DND-41 (cell line): ENCODE data around the gene TIMM22.

Experiments
- ATAC-seq: fragments of 200-7000 bp; cut with Tn5 transposase; 3 replicates; pipeline ENCODE4 v1.9.1; 2021; ENCODE audit warnings: low read depth; ENCODE audit not compliant: insufficient read depth
- DNase-seq: peaks from one replicate; pipeline ENCODE4 v3.0.0-alpha.2; 2020
- H2AFZ ChIP-seq: 2 replicates; pipeline ENCODE4 v1.6.0; 2012; ENCODE audit warnings: low read depth, low read length
- H3K27ac ChIP-seq: 2 replicates; pipeline ENCODE4 v1.5.1; 2012; ENCODE audit warnings: low read length, inconsistent platforms
- H3K27me3 ChIP-seq: fragments of 200-600 bp; sonication (generic); 2 replicates; pipeline ENCODE4 v1.6.0; 2012; ENCODE audit warnings: low read length, mild to moderate bottlenecking, inconsistent platforms; ENCODE audit not compliant: insufficient read depth, poor library complexity
- H3K36me3 ChIP-seq: 2 replicates; pipeline ENCODE4 v1.5.1; 2012; ENCODE audit warnings: low read length, inconsistent platforms; ENCODE audit not compliant: insufficient read depth
- H3K4me1 ChIP-seq: 2 replicates; pipeline ENCODE4 v1.5.1; 2012; ENCODE audit warnings: mild to moderate bottlenecking, low read length; ENCODE audit not compliant: insufficient read depth
- H3K4me2 ChIP-seq: 2 replicates; pipeline ENCODE4 v1.6.0; 2012; ENCODE audit warnings: mild to moderate bottlenecking, moderate library complexity, low read length, inconsistent platforms; ENCODE audit not compliant: insufficient read depth
- H3K4me3 ChIP-seq, 2 experiments: fragments of 200-600 bp in 1 of 2; shearing (Covaris generic) in 1 of 2; 2 replicates each; pipeline ENCODE4 v1.5.1; 2012 to 2016; ENCODE audit warnings: inconsistent platforms in 2 of 2, low read length in 2 of 2, mild to moderate bottlenecking in 2 of 2, low read depth in 1 of 2, moderate library complexity in 1 of 2
- H3K79me2 ChIP-seq: 2 replicates; pipeline ENCODE4 v1.6.0; 2012; ENCODE audit warnings: low read length, inconsistent platforms; ENCODE audit not compliant: insufficient read depth
- H3K9ac ChIP-seq: 2 replicates; pipeline ENCODE4 v1.6.0; 2012; ENCODE audit warnings: low read depth, mild to moderate bottlenecking, inconsistent platforms, low read length, moderate library complexity
- H3K9me3 ChIP-seq: 2 replicates; pipeline ENCODE4 v1.5.1; 2012; ENCODE audit warnings: low read length, moderate library complexity, mild to moderate bottlenecking, inconsistent platforms; ENCODE audit not compliant: insufficient read depth, severe bottlenecking
- H4K20me1 ChIP-seq: 2 replicates; pipeline ENCODE4 v1.6.0; 2012; ENCODE audit warnings: low read length; ENCODE audit not compliant: insufficient read depth
- EZH2 ChIP-seq: IDR thresholded peaks from 3 replicates; pipeline ENCODE4 v1.6.1; 2012; ENCODE audit warnings: borderline replicate concordance, low read depth, mild to moderate bottlenecking, moderate library complexity, low read length, inconsistent platforms; ENCODE audit not compliant: severe bottlenecking
- TF ChIP-seq, protein P1 (sequence below): IDR thresholded peaks from 2 replicates; pipeline ENCODE4 v1.5.1; 2012; ENCODE audit warnings: borderline replicate concordance, low read length, moderate library complexity, mild to moderate bottlenecking; ENCODE audit not compliant: poor library complexity, severe bottlenecking; ENCODE audit errors: extremely low read depth

TIMM22 gene

DNA sequence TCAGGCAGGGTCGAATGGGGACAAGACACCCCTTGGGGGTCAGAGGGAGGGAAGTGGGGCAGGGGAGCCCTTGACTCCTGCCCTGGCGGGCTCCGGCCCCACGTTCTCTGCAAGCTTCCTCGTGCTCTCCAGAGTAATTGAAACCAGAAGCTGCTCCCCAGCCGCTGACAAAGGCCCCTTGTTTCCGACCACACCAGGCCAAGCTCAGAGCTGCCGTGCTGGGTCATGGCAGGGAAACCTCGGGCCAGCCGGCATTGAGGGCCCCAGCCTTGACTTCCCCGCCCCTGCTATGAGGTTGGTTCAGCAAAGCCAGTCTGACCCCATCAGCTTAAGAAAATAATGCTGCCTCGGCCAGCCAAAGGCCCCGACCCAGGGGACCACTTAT lies 43.3 kb downstream of the TIMM22 start:
- H3K36me3 ChIP-seq = no peaks in the 10 kb centered on the region; the same call in 1 of the 2 replicates
- DNase-seq (no peak), ATAC-seq (no peak)
- peaks cover 14% of the 10 kb centered on the region for H4K20me1 ChIP-seq
- H3K4me3 ChIP-seq = no peak overlapping the region
- H3K79me2 ChIP-seq = no peaks in the 10 kb centered on the region
- H3K9me3 ChIP-seq = no peaks in the 10 kb centered on the region
- no peaks in the 10 kb centered on the region for H3K27me3 ChIP-seq
- no peak overlapping the region for H3K4me2 ChIP-seq
- H3K4me1 ChIP-seq = no peaks in the 10 kb centered on the region
- no peak overlapping the region for H3K27ac ChIP-seq
- TF ChIP-seq, protein P1, sequence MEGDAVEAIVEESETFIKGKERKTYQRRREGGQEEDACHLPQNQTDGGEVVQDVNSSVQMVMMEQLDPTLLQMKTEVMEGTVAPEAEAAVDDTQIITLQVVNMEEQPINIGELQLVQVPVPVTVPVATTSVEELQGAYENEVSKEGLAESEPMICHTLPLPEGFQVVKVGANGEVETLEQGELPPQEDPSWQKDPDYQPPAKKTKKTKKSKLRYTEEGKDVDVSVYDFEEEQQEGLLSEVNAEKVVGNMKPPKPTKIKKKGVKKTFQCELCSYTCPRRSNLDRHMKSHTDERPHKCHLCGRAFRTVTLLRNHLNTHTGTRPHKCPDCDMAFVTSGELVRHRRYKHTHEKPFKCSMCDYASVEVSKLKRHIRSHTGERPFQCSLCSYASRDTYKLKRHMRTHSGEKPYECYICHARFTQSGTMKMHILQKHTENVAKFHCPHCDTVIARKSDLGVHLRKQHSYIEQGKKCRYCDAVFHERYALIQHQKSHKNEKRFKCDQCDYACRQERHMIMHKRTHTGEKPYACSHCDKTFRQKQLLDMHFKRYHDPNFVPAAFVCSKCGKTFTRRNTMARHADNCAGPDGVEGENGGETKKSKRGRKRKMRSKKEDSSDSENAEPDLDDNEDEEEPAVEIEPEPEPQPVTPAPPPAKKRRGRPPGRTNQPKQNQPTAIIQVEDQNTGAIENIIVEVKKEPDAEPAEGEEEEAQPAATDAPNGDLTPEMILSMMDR = no peak
- TF ChIP-seq EZH2 = no peak
- H2AFZ ChIP-seq = no peak overlapping the region
- H3K9ac ChIP-seq = no peak overlapping the region

DNA sequence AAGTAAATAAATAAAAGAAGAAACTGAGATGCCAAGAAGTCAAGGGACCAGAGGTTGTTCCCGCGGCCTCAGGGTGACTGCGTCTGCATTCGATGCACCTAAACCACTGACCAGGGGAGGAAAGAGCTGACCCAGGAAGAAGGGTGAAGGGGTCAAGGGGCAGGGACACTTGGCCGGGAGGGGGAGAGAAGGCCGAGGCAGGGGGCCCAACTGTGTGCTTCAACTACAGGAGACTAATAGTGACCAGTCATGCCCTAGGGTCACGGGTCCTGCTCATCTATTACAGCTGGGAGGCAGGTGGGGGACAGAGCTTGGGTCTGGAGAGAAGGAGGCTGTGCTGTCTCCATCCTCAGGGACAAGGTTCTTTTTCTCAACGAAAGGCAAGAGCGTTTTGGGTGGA lies 44.8 kb downstream of the TIMM22 start:
- Histone ChIP-seq H3K9me3 (no peaks in the 10 kb centered on the region), H4K20me1 (peaks cover 14% of the 10 kb centered on the region), H3K4me1 (no peaks in the 10 kb centered on the region), H2AFZ (no peak overlapping the region), H3K79me2 (no peaks in the 10 kb centered on the region), H3K4me2 (no peak overlapping the region), H3K27ac (no peak overlapping the region), H3K27me3 (no peaks in the 10 kb centered on the region), H3K9ac (no peak overlapping the region), H3K4me3 (no peak overlapping the region), H3K36me3 (no peaks in the 10 kb centered on the region; the same call in 1 of the 2 replicates)
- no peak for ATAC-seq
- TF ChIP-seq, protein P1 = no peak
- TF ChIP-seq EZH2 = no peak
- no peak for DNase-seq

DNA sequence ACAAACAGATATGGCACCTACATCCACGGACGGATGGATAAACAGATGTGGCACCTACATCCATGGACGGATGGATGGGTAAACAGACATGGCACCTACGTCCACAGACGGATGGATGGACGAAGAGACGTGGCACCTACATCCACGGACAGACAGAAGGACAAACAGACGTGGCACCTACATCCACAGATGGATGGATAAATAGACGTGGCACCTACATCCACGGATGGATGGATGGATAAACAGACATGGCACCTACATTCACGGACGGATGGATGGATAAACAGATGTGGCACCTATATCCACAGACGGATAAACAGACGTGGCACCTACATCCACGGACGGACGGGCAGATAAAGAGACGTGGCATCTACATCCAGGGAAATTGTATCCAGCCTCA lies 45.6 kb downstream of the TIMM22 start:
- ATAC-seq = no peak
- peaks cover 9% of the 10 kb centered on the region for H4K20me1 ChIP-seq

More for the DNA sequence above, 45.6 kb downstream of the TIMM22 start:
- DNase-seq = no peak
- H3K27ac ChIP-seq = no peak overlapping the region
- no peaks in the 10 kb centered on the region for H3K4me1 ChIP-seq
- H3K36me3 ChIP-seq = no peaks in the 10 kb centered on the region; the same call in 1 of the 2 replicates
- H3K9ac ChIP-seq = no peak overlapping the region
- no peak overlapping the region for H3K4me3 ChIP-seq
- H3K79me2 ChIP-seq = no peaks in the 10 kb centered on the region
- TF ChIP-seq, protein P1 = no peak
- no peaks in the 10 kb centered on the region for H3K9me3 ChIP-seq
- no peaks in the 10 kb centered on the region for H3K27me3 ChIP-seq
- no peak overlapping the region for H3K4me2 ChIP-seq
- no peak overlapping the region for H2AFZ ChIP-seq
